HG03108 (cell line): Measurements from ENCODE around the gene SPATA32.

Experiments
- ATAC-seq: cut with Tn5 transposase; IDR thresholded peaks from one replicate; pipeline ENCODE4 v1.9.1; 2021; ENCODE audit warnings: moderate library complexity; ENCODE audit not compliant: unreplicated experiment

SPATA32 gene

GRCh38 chr17:45248132-45248957, 13.5 kb downstream of the SPATA32 start:
- ATAC-seq = peak; percentile 44

- peak; percentile 77 for ATAC-seq
These were observed 14.3 kb downstream of the SPATA32 start for GRCh38 chr17:45247429-45248131.

GRCh38 chr17:45246861-45247428, 14.9 kb downstream of the SPATA32 start:
- ATAC-seq = no peak

GRCh38 chr17:45246338-45246737, 15.6 kb downstream of the SPATA32 start:
- ATAC-seq = no peak

GRCh38 chr17:45244725-45245656, 16.9 kb downstream of the SPATA32 start:
- no peak for ATAC-seq

- no peak for ATAC-seq
These were observed 18.1 kb downstream of the SPATA32 start for GRCh38 chr17:45243750-45244149.

- ATAC-seq = no peak
These were observed 19.9 kb downstream of the SPATA32 start for GRCh38 chr17:45242029-45242414.

GRCh38 chr17:45241328-45242028, 20.4 kb downstream of the SPATA32 start:
- ATAC-seq = no peak

- ATAC-seq = no peak
These were observed 21.0 kb downstream of the SPATA32 start for GRCh38 chr17:45240905-45241327.

- no peak for ATAC-seq
These were observed 23.6 kb downstream of the SPATA32 start for GRCh38 chr17:45238155-45238774.

- no peak for ATAC-seq
These were observed 24.2 kb downstream of the SPATA32 start for GRCh38 chr17:45237686-45238085.

GRCh38 chr17:45236282-45236606, 25.6 kb downstream of the SPATA32 start:
- ATAC-seq = no peak

- ATAC-seq = no peak
These were observed 26.2 kb downstream of the SPATA32 start for GRCh38 chr17:45235416-45236281.

- ATAC-seq = no peak
These were observed 27.1 kb downstream of the SPATA32 start for GRCh38 chr17:45234641-45235415.

GRCh38 chr17:45233423-45233924, 28.4 kb downstream of the SPATA32 start:
- no peak for ATAC-seq

GRCh38 chr17:45232514-45233422, 29.1 kb downstream of the SPATA32 start:
- ATAC-seq = no peak
